Lower leg skin (tissue), 3 donors: ENCODE measurements around the gene SRA1.

Experiments used
- CTCF ChIP-seq, 3 donors: fragments of 450-650 bp; IDR thresholded peaks; one replicate each; pipeline ENCODE4 v1.5.1; 2016; ENCODE audit warnings: antibody characterized with exemption in 3 of 3, mild to moderate bottlenecking in 3 of 3, moderate library complexity in 2 of 3
- POLR2A ChIP-seq, 2 donors: fragments of 450-650 bp; IDR thresholded peaks; one replicate each; pipeline ENCODE4 v1.6.1; 2016 to 2017; ENCODE audit warnings: antibody characterized with exemption in 2 of 2, mild to moderate bottlenecking in 1 of 2, moderate library complexity in 1 of 2

- TF ChIP-seq CTCF (IDR thresholded peaks at IDR 0.05) (no peak), POLR2A (IDR thresholded peaks at IDR 0.05) (no peak)
Observed at GRCh38 chr5:140569197-140569596, 11.9 kb upstream of the SRA1 start.
